Naive thymus-derived CD4-positive, alpha-beta T cell (primary cell): ENCODE measurements around the gene WWP2. TPM values are rescaled to one million over a fixed set of nuclear protein-coding genes. Genes with fewer than 3 reads are reported as not detected.
A peak's percentile ranks its signal among the peaks of the same experiment; 100 is the strongest.
"Not testable (repeated sequence)": the region's sequence is repeated elsewhere in the genome, so short reads cannot be mapped to it uniquely, and the experiment has no call there.

Experiments
- ATAC-seq: fragments of 150-1000 bp; cut with Tn5 transposase; 2 replicates; pipeline ENCODE4 v1.10.0; 2021; ENCODE audit warnings: mild to moderate bottlenecking, moderate library complexity
- CTCF ChIA-PET: fragments of 350-600 bp; sonication (Branson Sonifier 250); formaldehyde crosslinking; loops from one replicate; lab custom pipeline; 2021; ENCODE audit warnings: antibody characterized with exemption; lab: Charles Lee
- POLR2A ChIA-PET: fragments of 350-600 bp; sonication (Branson Sonifier 250); formaldehyde crosslinking; loops from one replicate; lab custom pipeline; 2021; ENCODE audit warnings: antibody characterized with exemption, inconsistent platforms; lab: Charles Lee
- DNase-seq, 9 donors: peaks; one replicate each; pipeline versions ENCODE4 v3.0.0 to v3.0.0-alpha.2; 2020 to 2022; ENCODE audit warnings: mixed read lengths in 1 of 9
- H3K27ac ChIP-seq: one replicate; pipeline ENCODE4 v1.7.0; 2013; ENCODE audit warnings: mild to moderate bottlenecking, low read depth, low read length, moderate library complexity
- H3K27me3 ChIP-seq, 2 donors: one replicate each; pipeline ENCODE4 v1.7.0; 2013; ENCODE audit warnings: low read length in 2 of 2, mild to moderate bottlenecking in 2 of 2, moderate library complexity in 2 of 2; ENCODE audit not compliant: control insufficient read depth in 2 of 2, insufficient read depth in 2 of 2
- H3K36me3 ChIP-seq, 3 experiments: 1 replicate in 2 of 3; 2 replicates in 1 of 3; pipeline ENCODE4 v1.7.0; 2013; ENCODE audit warnings: low read length in 3 of 3, mild to moderate bottlenecking in 3 of 3, moderate library complexity in 1 of 3; ENCODE audit not compliant: insufficient read depth in 3 of 3, control insufficient read depth in 2 of 3
- H3K4me1 ChIP-seq, 2 donors: one replicate each; pipeline ENCODE4 v1.7.0; 2013; ENCODE audit warnings: low read length in 2 of 2, mild to moderate bottlenecking in 2 of 2, moderate library complexity in 1 of 2; ENCODE audit not compliant: control insufficient read depth in 2 of 2, insufficient read depth in 2 of 2
- H3K4me3 ChIP-seq: 2 replicates; pipeline ENCODE4 v1.7.0; 2013; ENCODE audit warnings: mild to moderate bottlenecking, low read length
- H3K9me3 ChIP-seq, 3 experiments: 1 replicate in 2 of 3; 2 replicates in 1 of 3; pipeline ENCODE4 v1.7.0; 2013; ENCODE audit warnings: low read length in 3 of 3; ENCODE audit not compliant: control insufficient read depth in 2 of 3
- H3K27ac Mint-ChIP-seq, 9 donors: one replicate each; pipeline ENCODE4 v1.8.0; 2020 to 2022; ENCODE audit warnings: mixed read lengths in 9 of 9, mild to moderate bottlenecking in 8 of 9, moderate library complexity in 5 of 9, inconsistent platforms in 2 of 9
- H3K27me3 Mint-ChIP-seq, 5 donors: one replicate each; pipeline ENCODE4 v1.8.0; 2021 to 2022; ENCODE audit warnings: mixed read lengths in 5 of 5, mild to moderate bottlenecking in 1 of 5
- H3K36me3 Mint-ChIP-seq, 5 donors: one replicate each; pipeline ENCODE4 v1.8.0; 2020 to 2022; ENCODE audit warnings: mixed read lengths in 5 of 5, mild to moderate bottlenecking in 3 of 5, inconsistent platforms in 1 of 5
- H3K4me1 Mint-ChIP-seq, 7 donors: one replicate each; pipeline ENCODE4 v1.8.0; 2020 to 2022; ENCODE audit warnings: mixed read lengths in 7 of 7, mild to moderate bottlenecking in 3 of 7, inconsistent platforms in 1 of 7
- H3K4me3 Mint-ChIP-seq, 10 donors: one replicate each; pipeline ENCODE4 v1.8.0; 2020 to 2022; ENCODE audit warnings: mild to moderate bottlenecking in 10 of 10, mixed read lengths in 10 of 10, moderate library complexity in 6 of 10, inconsistent platforms in 2 of 10
- H3K9me3 Mint-ChIP-seq, 11 donors: one replicate each; pipeline ENCODE4 v1.8.0; 2020 to 2022; ENCODE audit warnings: mixed read lengths in 11 of 11, mild to moderate bottlenecking in 4 of 11, inconsistent platforms in 1 of 11, moderate library complexity in 1 of 11
- intact Hi-C, 2 donors: fragments of 100-400 bp; cut with micrococcal nuclease; formaldehyde crosslinking; loops; one replicate each; pipeline ENCODE4 v1.15.1; 2023
- polyA plus RNA-seq, 2 donors: library from polyadenylated mRNA; unstranded; fragments of 300-500 nt; fragmentation: Illumina TruSeq; gene quantifications; one replicate each; pipeline ENCODE4 v1.2.3, GENCODE V29; 2021
- total RNA-seq, 6 experiments: library from RNA in 5 of 6; stranded (reverse) in 5 of 6; gene quantifications; 1 replicate in 5 of 6; 2 replicates in 1 of 6; pipeline ENCODE4 v1.2.3 and lab custom pipeline; 2021 to 2026

WWP2 gene
- total and polyA plus RNA-seq, 7 experiments from 2014 or later, result 29.2 to 81.3 (median 64.7) TPM

DNA sequence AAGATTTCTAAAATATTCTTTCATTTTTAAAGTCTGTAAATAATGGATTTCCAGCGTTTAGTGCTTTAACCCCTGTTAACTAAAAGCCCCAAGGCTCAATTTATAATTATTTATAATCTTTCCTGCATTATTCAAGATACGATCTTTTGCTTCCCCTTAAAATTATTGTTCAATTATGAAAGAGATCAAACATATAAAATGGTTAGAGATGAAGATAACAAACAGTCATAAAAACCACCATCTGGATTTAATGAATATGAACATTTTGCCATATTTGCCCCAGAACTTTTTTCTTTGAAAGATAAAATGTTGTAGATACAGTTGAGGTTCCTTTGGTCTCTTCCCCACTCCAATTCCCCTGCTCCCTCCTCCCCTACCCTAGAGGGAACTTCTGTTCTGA, 17.6 kb downstream of the WWP2 start:
- Histone ChIP-seq H3K27ac (no peak overlapping the region), H3K27me3 (no peaks in the 10 kb centered on the region), H3K4me3 (no peak overlapping the region), H3K9me3 (peaks cover 0 to 15% (median 0%) of the 10 kb centered on the region in 3 experiments), H3K4me1 (no peaks in the 10 kb centered on the region), H3K36me3 (peaks cover 0 to 33% (median 0%) of the 10 kb centered on the region in 3 experiments)
- Mint-ChIP-seq H3K4me1 (peaks cover 8 to 20% (median 17%) of the 10 kb centered on the region in 7 donors), H3K27me3 (no peaks in the 10 kb centered on the region), H3K9me3 (peaks cover 0 to 16% (median 12%) of the 10 kb centered on the region in 11 donors), H3K36me3 (peaks cover 6 to 29% (median 25%) of the 10 kb centered on the region in 5 donors), H3K27ac (peak overlapping the region in 2 of 9 donors; percentile 43 to 45), H3K4me3 (no peak overlapping the region)
- DNase-seq (no peak), ATAC-seq (no peak)
- CTCF ChIA-PET, result no interaction called here
- POLR2A ChIA-PET, result no interaction called here
- intact Hi-C loops, result no loop called here

DNA sequence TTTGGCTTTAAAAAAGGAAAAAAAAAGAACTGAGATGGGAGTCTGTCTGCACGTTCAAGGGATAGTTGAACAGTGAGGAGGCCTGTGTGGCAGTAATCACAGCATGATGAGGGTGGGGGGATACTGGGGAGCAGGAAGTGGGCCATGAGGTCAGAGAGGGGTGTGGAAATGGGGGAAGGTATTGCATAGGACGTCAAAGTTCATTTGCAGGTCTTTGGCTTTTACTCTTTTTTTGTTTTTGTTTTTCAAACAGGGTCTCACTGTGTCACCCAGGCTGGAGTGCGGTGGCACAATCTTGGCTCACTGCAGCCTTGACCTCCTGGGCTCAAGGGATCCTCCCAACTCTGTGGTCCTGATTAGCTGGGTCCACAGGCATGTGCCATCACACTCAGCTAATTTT, 19.0 kb downstream of the WWP2 start:
- intact Hi-C loops, result no loop called here
- ChIA-PET CTCF (interaction anchor here (0.6 kb wide), 1 partner anchor 11 kb away, joined by 4 read pairs; no protein-coding TSS in a partner anchor), POLR2A (no interaction called here)
- Mint-ChIP-seq H3K4me1 (peaks cover 4 to 15% (median 9%) of the 10 kb centered on the region in 7 donors), H3K9me3 (peaks cover 0 to 2% (median 1%) of the 10 kb centered on the region in 11 donors), H3K4me3 (no peak overlapping the region), H3K27ac (peak overlapping the region in 4 of 9 donors; percentile 32 to 79 (median 72)), H3K36me3 (peaks cover 0 to 24% (median 12%) of the 10 kb centered on the region in 5 donors), H3K27me3 (no peaks in the 10 kb centered on the region)
- peaks cover 0 to 28% (median 0%) of the 10 kb centered on the region in 3 experiments for H3K36me3 ChIP-seq
- H3K9me3 ChIP-seq, result peaks cover 0 to 2% (median 0%) of the 10 kb centered on the region in 3 experiments
- DNase-seq (no peak), ATAC-seq (no peak)
- no peaks in the 10 kb centered on the region for H3K27me3 ChIP-seq
- no peak overlapping the region for H3K27ac ChIP-seq
- no peaks in the 10 kb centered on the region for H3K4me1 ChIP-seq
- no peak overlapping the region for H3K4me3 ChIP-seq

DNA sequence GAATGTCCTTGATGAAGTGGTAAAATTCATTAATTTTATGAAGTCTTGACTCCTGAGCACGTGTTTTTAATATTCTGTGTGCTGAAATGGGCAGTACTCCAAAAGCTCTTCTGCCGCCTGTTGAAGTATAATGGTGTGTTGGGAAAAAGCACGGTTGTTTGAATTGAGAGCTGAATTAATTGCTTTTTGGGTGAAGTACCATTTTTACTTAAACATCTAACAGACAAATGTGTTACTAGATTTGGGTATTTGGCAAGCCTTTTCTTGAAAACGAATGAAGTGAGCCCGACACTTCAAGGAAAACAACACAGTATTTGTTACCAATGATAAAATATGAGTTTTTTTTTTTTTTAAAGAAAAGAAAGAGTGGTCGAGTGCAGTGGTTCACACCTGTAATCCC, 22.5 kb downstream of the WWP2 start:
- Mint-ChIP-seq H3K9me3 (no peaks in the 10 kb centered on the region), H3K4me3 (no peak overlapping the region), H3K27me3 (no peaks in the 10 kb centered on the region), H3K4me1 (peaks cover 4 to 19% (median 9%) of the 10 kb centered on the region in 7 donors), H3K36me3 (peaks cover 9 to 48% (median 16%) of the 10 kb centered on the region in 5 donors), H3K27ac (no peak overlapping the region)
- ChIA-PET POLR2A (no interaction called here), CTCF (no interaction called here)
- H3K36me3 ChIP-seq, result peaks cover 0 to 51% (median 8%) of the 10 kb centered on the region in 3 experiments
- DNase-seq (no peak), ATAC-seq (no peak)
- no peak overlapping the region for H3K4me3 ChIP-seq
- no peaks in the 10 kb centered on the region for H3K9me3 ChIP-seq
- H3K27ac ChIP-seq, result no peak overlapping the region
- H3K4me1 ChIP-seq, result no peaks in the 10 kb centered on the region
- intact Hi-C loops, result no loop called here
- H3K27me3 ChIP-seq, result no peaks in the 10 kb centered on the region

DNA sequence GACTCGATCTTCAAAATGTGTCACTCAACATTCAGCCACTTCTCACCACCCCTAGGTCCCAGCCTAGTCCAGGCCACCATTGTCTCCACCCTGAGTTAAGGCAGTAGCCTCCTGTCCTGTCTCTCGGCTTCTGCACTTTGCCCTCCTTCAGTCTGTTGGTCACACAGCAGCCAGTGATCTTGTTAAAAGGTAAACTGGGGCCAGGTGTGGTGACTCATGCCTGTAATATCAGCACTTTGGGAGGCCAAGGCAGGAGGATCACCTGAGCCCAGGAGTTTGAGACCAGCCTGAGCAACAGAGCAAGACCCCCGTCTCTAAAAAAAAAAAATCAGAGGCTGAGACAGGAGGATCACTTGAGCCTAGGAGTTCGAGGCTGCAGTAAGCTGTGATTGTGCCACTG, 25.8 kb downstream of the WWP2 start:
- H3K4me1 Mint-ChIP-seq, result peaks cover 0 to 9% (median 0%) of the 10 kb centered on the region in 7 donors
- Histone ChIP-seq H3K27ac (no peak overlapping the region), H3K4me1 (no peaks in the 10 kb centered on the region), H3K27me3 (no peaks in the 10 kb centered on the region), H3K9me3 (no peaks in the 10 kb centered on the region), H3K4me3 (no peak overlapping the region), H3K36me3 (peaks cover 0 to 52% (median 8%) of the 10 kb centered on the region in 3 experiments)
- no peaks in the 10 kb centered on the region for H3K27me3 Mint-ChIP-seq
- peak overlapping the region in 1 of 9 donors; percentile 16 for H3K27ac Mint-ChIP-seq
- POLR2A ChIA-PET, result interaction anchor here (0.6 kb wide), 1 partner anchor 563 kb away, joined by 3 read pairs; no protein-coding TSS in a partner anchor
- H3K36me3 Mint-ChIP-seq, result peaks cover 9 to 47% (median 16%) of the 10 kb centered on the region in 5 donors
- no peak for ATAC-seq
- no peak for DNase-seq
- CTCF ChIA-PET, result no interaction called here
- no peak overlapping the region for H3K4me3 Mint-ChIP-seq
- intact Hi-C loops, result no loop called here
- no peaks in the 10 kb centered on the region for H3K9me3 Mint-ChIP-seq

DNA sequence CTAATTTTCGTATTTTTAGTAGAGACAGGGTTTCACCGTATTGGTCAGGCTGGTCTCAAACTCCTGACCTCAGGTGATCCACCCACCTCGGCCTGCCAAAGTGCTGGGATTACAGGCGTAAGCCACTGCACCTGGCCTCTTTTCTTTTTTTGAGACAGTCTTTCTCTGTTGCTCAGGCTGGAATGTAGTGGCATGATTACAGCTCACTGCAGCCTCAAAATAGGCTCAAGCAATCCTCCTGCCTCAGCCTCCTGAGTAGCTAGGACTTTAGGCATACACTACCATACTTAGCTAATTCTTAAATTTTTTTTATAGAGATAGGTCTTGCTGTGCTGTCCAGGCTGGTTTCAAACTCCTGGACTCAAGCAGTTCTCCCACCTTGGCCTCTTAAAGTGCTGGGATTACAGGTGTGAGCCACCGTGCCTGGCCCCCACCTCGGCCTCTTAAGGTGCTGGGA, 29.3 kb downstream of the WWP2 start:
- POLR2A ChIA-PET, H3K4me3 Mint-ChIP-seq, ATAC-seq, H3K27ac ChIP-seq, H3K27me3 Mint-ChIP-seq, H3K27me3 ChIP-seq, DNase-seq, H3K4me1 ChIP-seq, H3K4me3 ChIP-seq, intact Hi-C loops, H3K9me3 Mint-ChIP-seq, H3K9me3 ChIP-seq, CTCF ChIA-PET: not testable (repeated sequence)
- H3K36me3 ChIP-seq, result peaks cover 0 to 39% (median 8%) of the 10 kb centered on the region in 3 experiments
- Mint-ChIP-seq H3K4me1 (peaks cover 0 to 10% (median 0%) of the 10 kb centered on the region in 7 donors), H3K36me3 (peaks cover 7 to 34% (median 10%) of the 10 kb centered on the region in 5 donors), H3K27ac (peak overlapping the region in 1 of 9 donors; percentile 40)

DNA sequence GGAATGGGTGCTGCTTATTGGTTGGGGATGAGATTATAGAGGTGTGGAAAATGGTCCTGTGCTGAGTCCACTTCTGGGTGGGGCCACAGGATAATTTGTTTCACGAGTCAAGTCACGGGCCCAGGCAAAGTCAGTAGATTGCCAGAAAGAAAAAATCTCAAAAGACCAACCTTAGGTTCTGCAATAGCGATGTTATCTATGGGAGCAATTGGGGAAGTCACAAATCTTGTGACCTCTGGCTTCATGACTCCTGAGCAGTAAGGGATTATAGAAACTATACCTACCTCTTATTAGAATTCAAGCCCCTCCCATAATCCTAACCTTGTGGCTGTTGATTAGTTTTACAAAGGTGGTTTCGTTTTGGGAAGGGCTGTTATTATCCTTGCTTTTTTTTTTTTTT, 31.4 kb downstream of the WWP2 start:
- ATAC-seq, result no peak
- intact Hi-C loops, result no loop called here

More for the DNA sequence above, 31.4 kb downstream of the WWP2 start:
- H3K4me3 ChIP-seq, result no peak overlapping the region
- Mint-ChIP-seq H3K36me3 (peaks cover 2 to 19% (median 4%) of the 10 kb centered on the region in 5 donors), H3K27me3 (no peaks in the 10 kb centered on the region), H3K27ac (peak overlapping the region in 3 of 9 donors; percentile 7 to 74 (median 51)), H3K9me3 (no peaks in the 10 kb centered on the region), H3K4me1 (peaks cover 0 to 12% (median 0%) of the 10 kb centered on the region in 7 donors), H3K4me3 (no peak overlapping the region)
- POLR2A ChIA-PET, result no interaction called here
- H3K36me3 ChIP-seq, result peaks cover 0 to 26% (median 4%) of the 10 kb centered on the region in 3 experiments
- H3K27me3 ChIP-seq, result no peaks in the 10 kb centered on the region
- no peak for DNase-seq
- H3K4me1 ChIP-seq, result no peaks in the 10 kb centered on the region
- no peaks in the 10 kb centered on the region for H3K9me3 ChIP-seq
- CTCF ChIA-PET, result interaction anchor here (0.6 kb wide), 1 partner anchor 11 kb away, joined by 3 read pairs; no protein-coding TSS in a partner anchor
- H3K27ac ChIP-seq, result no peak overlapping the region
